ENCODE results near the gene FAM222A. TPM values are rescaled to one million over a fixed set of nuclear protein-coding genes. Genes with fewer than 3 reads are reported as not detected.

Gene FAM222A
- total and polyA plus RNA-seq, 7 donors, result 1.1 to 3.3 (median 2.1) TPM

DNA sequence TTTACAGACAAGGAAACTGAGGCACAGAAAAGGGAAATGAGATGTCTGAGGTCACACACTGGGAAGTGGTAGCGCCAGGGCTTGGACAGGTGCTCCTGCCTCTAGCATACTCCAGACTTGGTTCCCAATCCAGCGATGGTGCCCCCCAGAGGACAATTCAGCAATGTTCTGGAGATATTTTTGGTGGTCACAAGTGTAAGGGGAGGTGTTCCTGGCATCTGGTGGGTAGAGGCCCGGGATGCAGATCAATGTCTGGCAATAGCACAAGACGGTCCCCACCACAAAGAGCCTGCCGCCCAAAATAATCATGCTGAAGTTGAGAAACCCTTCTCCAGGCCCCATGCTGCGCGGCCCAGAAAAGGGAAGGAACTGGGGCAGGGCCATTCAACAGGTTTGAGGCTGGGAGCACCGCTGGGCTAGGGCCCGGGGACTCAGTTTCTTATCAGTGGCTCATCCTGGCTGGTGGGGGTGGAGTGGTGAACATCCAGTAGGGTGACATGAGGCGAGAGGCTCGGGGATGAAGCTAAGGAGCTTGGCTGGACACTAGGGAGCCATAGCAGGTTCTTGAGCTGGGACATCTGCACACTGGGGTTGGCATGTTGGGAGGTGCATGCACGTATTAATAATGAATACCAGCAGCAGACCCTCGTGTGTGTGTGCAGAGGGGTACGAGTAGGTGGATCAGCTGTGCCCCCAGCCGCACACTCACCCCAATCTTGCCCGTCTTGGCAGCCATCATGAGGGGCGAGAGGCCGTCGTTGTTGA lies 84.5 kb downstream of the FAM222A start:
- no peak overlapping the region for H3K27ac ChIP-seq
- no peak for TF ChIP-seq POLR2A (IDR thresholded peaks at IDR 0.05)
- TF ChIP-seq EP300 (IDR thresholded peaks at IDR 0.05), result no peak
- no peak for TF ChIP-seq POLR2AphosphoS5 (IDR thresholded peaks at IDR 0.05)
- TF ChIP-seq CTCF (IDR thresholded peaks at IDR 0.05), result no peak
- no peaks in the 10 kb centered on the region for H3K4me1 ChIP-seq
- H3K36me3 ChIP-seq, result no peaks in the 10 kb centered on the region
- WGBS, 2 donors, result 71 to 76% methylated on average over 19 of the region's 19 CpGs
- DNase-seq, result no peak
- intact Hi-C loops (cut with DNase I), result no loop called here
- no peak overlapping the region for H3K4me3 ChIP-seq
- H3K9me3 ChIP-seq, result no peaks in the 10 kb centered on the region
- H3K27me3 ChIP-seq, result no peaks in the 10 kb centered on the region

DNA sequence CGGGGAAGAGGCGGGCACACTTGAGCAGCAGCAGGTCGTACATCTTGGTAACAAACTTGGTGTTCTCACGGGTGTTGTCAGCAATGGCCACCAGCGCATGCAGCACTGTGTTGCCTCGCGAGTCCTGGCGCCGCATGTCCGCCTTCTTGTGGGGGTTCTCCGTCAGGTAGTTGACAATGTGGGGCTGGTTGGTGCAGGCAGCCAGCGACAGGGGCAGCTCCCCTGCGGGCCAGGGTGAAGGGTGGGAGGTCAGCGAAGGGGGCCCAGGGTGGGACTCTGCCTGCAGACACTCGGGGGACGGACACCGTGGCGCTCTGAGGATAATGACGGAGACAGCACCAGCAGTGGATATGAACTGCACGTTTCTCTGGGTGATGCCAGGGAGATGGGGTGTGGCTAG lies 85.1 kb downstream of the FAM222A start:
- H3K9me3 ChIP-seq, result no peaks in the 10 kb centered on the region
- intact Hi-C loops (cut with DNase I), result no loop called here
- 82 to 89% methylated on average over 20 of the region's 20 CpGs for WGBS, 2 donors
- TF ChIP-seq POLR2A (IDR thresholded peaks at IDR 0.05), result no peak
- TF ChIP-seq CTCF (IDR thresholded peaks at IDR 0.05), result no peak
- TF ChIP-seq EP300 (IDR thresholded peaks at IDR 0.05), result no peak
- no peak for TF ChIP-seq POLR2AphosphoS5 (IDR thresholded peaks at IDR 0.05)
- no peaks in the 10 kb centered on the region for H3K4me1 ChIP-seq
- no peak for DNase-seq
- H3K27ac ChIP-seq, result no peak overlapping the region
- no peak overlapping the region for H3K4me3 ChIP-seq
- no peaks in the 10 kb centered on the region for H3K36me3 ChIP-seq
- H3K27me3 ChIP-seq, result no peaks in the 10 kb centered on the region

DNA sequence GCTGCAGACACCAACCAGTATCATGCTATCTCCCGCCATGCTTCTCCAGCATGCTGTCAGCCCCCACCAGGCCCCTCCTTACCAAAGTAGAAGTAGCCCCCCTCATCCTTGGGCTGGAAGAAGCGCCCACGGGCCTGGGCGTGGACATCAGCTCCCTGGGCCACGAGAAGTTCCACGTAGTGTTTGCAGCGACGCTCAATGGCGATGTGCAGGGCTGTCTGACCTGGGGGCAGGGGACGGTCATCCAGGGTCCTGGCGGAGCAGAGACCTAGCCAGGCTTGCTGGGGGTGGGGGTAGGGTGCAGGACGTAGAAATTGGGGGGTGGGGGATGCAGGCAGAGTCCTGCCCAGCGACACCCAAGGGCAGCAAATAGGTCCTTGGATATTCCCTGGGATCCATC lies 86.9 kb downstream of the FAM222A start:
- 90 to 92% methylated on average over 13 of the region's 13 CpGs for WGBS, 2 donors
- intact Hi-C loops (cut with DNase I), result no loop called here
- no peak for TF ChIP-seq POLR2A (IDR thresholded peaks at IDR 0.05)
- no peak for TF ChIP-seq EP300 (IDR thresholded peaks at IDR 0.05)
- no peak for TF ChIP-seq CTCF (IDR thresholded peaks at IDR 0.05)
- TF ChIP-seq POLR2AphosphoS5 (IDR thresholded peaks at IDR 0.05), result no peak
- no peak for DNase-seq
- Histone ChIP-seq H3K36me3 (no peaks in the 10 kb centered on the region), H3K27me3 (no peaks in the 10 kb centered on the region), H3K4me3 (no peak overlapping the region), H3K4me1 (no peaks in the 10 kb centered on the region), H3K9me3 (no peaks in the 10 kb centered on the region), H3K27ac (no peak overlapping the region)

- intact Hi-C loops (cut with DNase I), result no loop called here
- no peaks in the 10 kb centered on the region for H3K4me1 ChIP-seq
- no peaks in the 10 kb centered on the region for H3K36me3 ChIP-seq
- H3K9me3 ChIP-seq, result no peaks in the 10 kb centered on the region
- DNase-seq, result no peak
- WGBS, 2 donors, result 89 to 94% methylated on average over 15 of the region's 15 CpGs
- no peak overlapping the region for H3K27ac ChIP-seq
- TF ChIP-seq EP300 (IDR thresholded peaks at IDR 0.05) (no peak), POLR2A (IDR thresholded peaks at IDR 0.05) (no peak), POLR2AphosphoS5 (IDR thresholded peaks at IDR 0.05) (no peak), CTCF (IDR thresholded peaks at IDR 0.05) (no peak)
- no peak overlapping the region for H3K4me3 ChIP-seq
- no peaks in the 10 kb centered on the region for H3K27me3 ChIP-seq
These were observed 89.2 kb downstream of the FAM222A start for GRCh38 chr12:109802828-109803227.

DNA sequence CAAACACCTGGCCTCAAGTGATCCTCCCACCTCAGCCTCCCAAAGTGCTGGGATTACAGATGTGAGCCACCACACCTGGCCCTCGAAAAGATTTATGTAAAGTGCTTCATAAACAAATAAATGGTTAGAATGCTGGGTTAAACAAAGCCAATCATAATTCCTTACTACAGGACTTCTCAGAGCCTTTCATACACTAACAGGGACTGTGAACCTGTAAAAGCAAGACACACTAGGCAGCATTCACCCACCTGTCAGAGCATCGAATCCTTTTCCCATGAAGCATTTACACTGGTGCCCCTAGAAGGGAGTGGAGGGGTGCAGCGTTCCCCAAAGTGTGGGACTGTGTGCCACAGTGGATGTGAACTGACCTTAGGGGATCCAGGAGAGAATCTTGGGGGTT lies 90.1 kb downstream of the FAM222A start:
- Histone ChIP-seq H3K4me1 (no peaks in the 10 kb centered on the region), H3K9me3 (no peaks in the 10 kb centered on the region), H3K27me3 (no peaks in the 10 kb centered on the region), H3K36me3 (no peaks in the 10 kb centered on the region), H3K4me3 (no peak overlapping the region), H3K27ac (no peak overlapping the region)
- intact Hi-C loops (cut with DNase I), result no loop called here
- WGBS, 2 donors, result 62 to 83% methylated on average over 3 of the region's 3 CpGs
- TF ChIP-seq POLR2AphosphoS5 (IDR thresholded peaks at IDR 0.05) (no peak), CTCF (IDR thresholded peaks at IDR 0.05) (no peak), EP300 (IDR thresholded peaks at IDR 0.05) (no peak), POLR2A (IDR thresholded peaks at IDR 0.05) (no peak)
- no peak for DNase-seq
